PFSK-1 (cell line): ENCODE data around the gene TPGS1.

ENCODE experiments used
- FOXP2 ChIP-seq: optimal IDR thresholded peaks from 2 replicates; pipeline ENCODE3; 2011; ENCODE audit warnings: borderline replicate concordance, control low read depth, inconsistent platforms; ENCODE audit not compliant: insufficient read depth; ENCODE audit errors: extremely low read length, extremely low read depth
- POLR2AphosphoS5 ChIP-seq: IDR thresholded peaks from 2 replicates; pipeline ENCODE4 v1.6.1; 2012; ENCODE audit warnings: low read depth, mild to moderate bottlenecking, control low read depth, low read length, moderate library complexity
- SIN3A ChIP-seq: IDR thresholded peaks from 2 replicates; pipeline ENCODE4 v1.6.1; 2012; ENCODE audit warnings: mild to moderate bottlenecking, low read length, moderate library complexity, borderline replicate concordance; ENCODE audit not compliant: insufficient read depth
- TAF1 ChIP-seq: IDR thresholded peaks from 2 replicates; pipeline ENCODE4 v1.6.1; 2012; ENCODE audit warnings: low read length, control low read depth, borderline replicate concordance; ENCODE audit not compliant: insufficient read depth
- TF ChIP-seq, protein P1 (sequence below), 2 experiments: IDR thresholded peaks; 2 replicates each; pipeline versions ENCODE4 v1.6.1 to v1.8.0; 2011 to 2012; ENCODE audit warnings: low read depth in 2 of 2, low read length in 2 of 2, control low read depth in 1 of 2, inconsistent platforms in 1 of 2, mild to moderate bottlenecking in 1 of 2, moderate library complexity in 1 of 2; ENCODE audit not compliant: insufficient read depth in 1 of 2

TPGS1 gene

GRCh38 chr19:472005-472858, 35.1 kb upstream of the TPGS1 start:
- TF ChIP-seq FOXP2 (no peak), SIN3A (no peak), POLR2AphosphoS5 (no peak), TAF1 (no peak)
- TF ChIP-seq, protein P1, sequence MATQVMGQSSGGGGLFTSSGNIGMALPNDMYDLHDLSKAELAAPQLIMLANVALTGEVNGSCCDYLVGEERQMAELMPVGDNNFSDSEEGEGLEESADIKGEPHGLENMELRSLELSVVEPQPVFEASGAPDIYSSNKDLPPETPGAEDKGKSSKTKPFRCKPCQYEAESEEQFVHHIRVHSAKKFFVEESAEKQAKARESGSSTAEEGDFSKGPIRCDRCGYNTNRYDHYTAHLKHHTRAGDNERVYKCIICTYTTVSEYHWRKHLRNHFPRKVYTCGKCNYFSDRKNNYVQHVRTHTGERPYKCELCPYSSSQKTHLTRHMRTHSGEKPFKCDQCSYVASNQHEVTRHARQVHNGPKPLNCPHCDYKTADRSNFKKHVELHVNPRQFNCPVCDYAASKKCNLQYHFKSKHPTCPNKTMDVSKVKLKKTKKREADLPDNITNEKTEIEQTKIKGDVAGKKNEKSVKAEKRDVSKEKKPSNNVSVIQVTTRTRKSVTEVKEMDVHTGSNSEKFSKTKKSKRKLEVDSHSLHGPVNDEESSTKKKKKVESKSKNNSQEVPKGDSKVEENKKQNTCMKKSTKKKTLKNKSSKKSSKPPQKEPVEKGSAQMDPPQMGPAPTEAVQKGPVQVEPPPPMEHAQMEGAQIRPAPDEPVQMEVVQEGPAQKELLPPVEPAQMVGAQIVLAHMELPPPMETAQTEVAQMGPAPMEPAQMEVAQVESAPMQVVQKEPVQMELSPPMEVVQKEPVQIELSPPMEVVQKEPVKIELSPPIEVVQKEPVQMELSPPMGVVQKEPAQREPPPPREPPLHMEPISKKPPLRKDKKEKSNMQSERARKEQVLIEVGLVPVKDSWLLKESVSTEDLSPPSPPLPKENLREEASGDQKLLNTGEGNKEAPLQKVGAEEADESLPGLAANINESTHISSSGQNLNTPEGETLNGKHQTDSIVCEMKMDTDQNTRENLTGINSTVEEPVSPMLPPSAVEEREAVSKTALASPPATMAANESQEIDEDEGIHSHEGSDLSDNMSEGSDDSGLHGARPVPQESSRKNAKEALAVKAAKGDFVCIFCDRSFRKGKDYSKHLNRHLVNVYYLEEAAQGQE (IDR thresholded peaks at IDR 0.05; ENCODE audit: insufficient read depth in 1 of 2, low read depth in 2 of 2, low read length in 2 of 2) = no peak

DNA sequence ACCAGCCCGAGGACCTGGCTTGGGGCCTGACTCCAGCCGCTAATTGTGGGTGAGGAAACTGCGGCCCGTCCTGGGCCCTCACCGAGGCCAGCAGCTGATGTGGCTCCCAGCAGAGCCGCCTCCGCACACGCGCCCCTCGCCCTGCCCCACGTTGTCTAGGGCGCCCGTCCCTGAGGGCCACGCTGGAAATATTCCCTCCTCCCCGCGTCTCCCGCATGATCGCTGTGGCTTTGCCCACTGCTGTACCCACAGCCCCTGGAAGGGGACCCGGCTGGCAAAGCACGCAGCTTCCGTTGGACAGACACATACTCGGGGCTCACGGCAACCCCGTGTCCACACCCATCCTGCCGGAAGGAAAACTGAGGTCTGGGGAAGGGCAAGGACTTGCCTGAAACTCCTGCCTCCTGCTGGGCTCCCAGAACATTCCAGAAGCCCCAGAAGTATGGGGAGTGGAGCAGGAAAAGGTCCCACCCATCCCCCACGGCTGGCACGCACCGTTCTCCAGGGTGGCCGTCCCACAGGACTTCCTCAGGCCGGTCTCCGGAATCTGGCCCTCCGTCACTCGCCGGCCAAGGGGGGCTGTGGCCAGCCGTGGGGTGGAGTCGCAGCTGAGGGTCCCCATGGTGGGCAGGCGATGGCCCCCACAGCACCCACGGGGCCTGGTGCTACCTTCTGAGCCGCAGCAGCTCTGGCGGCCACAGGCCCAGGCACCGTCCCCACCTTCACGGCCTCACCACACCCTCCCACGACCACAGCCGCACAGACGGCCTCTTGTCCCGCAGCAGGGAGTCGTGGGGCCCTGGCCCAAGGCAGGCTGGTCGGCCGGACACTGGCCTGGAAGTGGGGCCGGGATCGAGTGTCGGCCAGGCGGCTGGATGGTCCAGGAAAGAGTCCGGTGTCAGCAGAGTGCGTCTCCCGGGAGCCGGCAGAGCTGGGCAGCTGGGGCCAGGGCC, 32.9 kb upstream of the TPGS1 start:
- TF ChIP-seq SIN3A = no peak
- TF ChIP-seq, protein P1 (IDR thresholded peaks at IDR 0.05; ENCODE audit: insufficient read depth in 1 of 2, low read depth in 2 of 2, low read length in 2 of 2) = no peak
- no peak for TF ChIP-seq POLR2AphosphoS5
- peak; percentile 50 for TF ChIP-seq FOXP2
- no peak for TF ChIP-seq TAF1

- TF ChIP-seq, protein P1 (IDR thresholded peaks at IDR 0.05; ENCODE audit: insufficient read depth in 1 of 2, low read depth in 2 of 2, low read length in 2 of 2) = no peak
- TF ChIP-seq TAF1 = no peak
- TF ChIP-seq FOXP2 = no peak
- no peak for TF ChIP-seq POLR2AphosphoS5
- no peak for TF ChIP-seq SIN3A
Measured at GRCh38 chr19:475360-475759, 31.9 kb upstream of the TPGS1 start.

- TF ChIP-seq FOXP2 (no peak), POLR2AphosphoS5 (no peak)
- TF ChIP-seq, protein P1 (IDR thresholded peaks at IDR 0.05; ENCODE audit: insufficient read depth in 1 of 2, low read depth in 2 of 2, low read length in 2 of 2) = no peak
Measured at GRCh38 chr19:478236-478903, 28.9 kb upstream of the TPGS1 start.
